NB4 (cell line): Measurements from ENCODE around the gene SLCO2A1.
A peak's percentile ranks its signal among the peaks of the same experiment; 100 is the strongest.

Experiments
- DNase-seq: peaks from one replicate; pipeline ENCODE4 v3.0.0; 2010; ENCODE audit warnings: low read depth
- H3K4me3 ChIP-seq: one replicate; pipeline ENCODE4 v1.5.1; 2011; ENCODE audit warnings: mild to moderate bottlenecking, low read depth, low read length, moderate library complexity
- CTCF ChIP-seq: IDR thresholded peaks from one replicate; pipeline ENCODE4 v1.5.1; 2012; ENCODE audit warnings: low read depth, low read length
- MAX ChIP-seq: IDR thresholded peaks from 2 replicates; pipeline ENCODE4 v1.6.1; 2011; ENCODE audit warnings: low read depth, low read length
- MYC ChIP-seq: IDR thresholded peaks from 2 replicates; pipeline ENCODE4 v1.6.1; 2011; ENCODE audit warnings: low read depth, low read length
- POLR2A ChIP-seq: IDR thresholded peaks from 2 replicates; pipeline ENCODE4 v1.6.1; 2011; ENCODE audit warnings: mild to moderate bottlenecking; ENCODE audit not compliant: insufficient read length; ENCODE audit errors: extremely low read depth

The SLCO2A1 gene

GRCh38 chr3:134061401-134061800 lies 31.7 kb upstream of the SLCO2A1 start:
- no peak for TF ChIP-seq MAX
- TF ChIP-seq POLR2A, result no peak
- no peak for TF ChIP-seq MYC
- no peak for TF ChIP-seq CTCF
- no peak for DNase-seq
- H3K4me3 ChIP-seq, result no peak overlapping the region

- TF ChIP-seq MYC (no peak), POLR2A (no peak), MAX (no peak), CTCF (no peak)
- no peak overlapping the region for H3K4me3 ChIP-seq
- no peak for DNase-seq
These were observed 31.0 kb upstream of the SLCO2A1 start for GRCh38 chr3:134060561-134061385.

GRCh38 chr3:134059671-134060560 lies 30.2 kb upstream of the SLCO2A1 start:
- no peak for TF ChIP-seq CTCF
- no peak overlapping the region for H3K4me3 ChIP-seq
- DNase-seq, result no peak

- H3K4me3 ChIP-seq, result no peak overlapping the region
- TF ChIP-seq CTCF (no peak), POLR2A (no peak), MYC (no peak), MAX (no peak)
- no peak for DNase-seq
These were observed 29.4 kb upstream of the SLCO2A1 start for GRCh38 chr3:134059035-134059601.

- peak; percentile 20 for DNase-seq
- TF ChIP-seq MAX, result no peak
- TF ChIP-seq POLR2A, result no peak
- TF ChIP-seq MYC, result no peak
- TF ChIP-seq CTCF, result no peak
These were observed 28.0 kb upstream of the SLCO2A1 start for GRCh38 chr3:134057654-134058110.

More at GRCh38 chr3:134057654-134058110, 28.0 kb upstream of the SLCO2A1 start:
- no peak overlapping the region for H3K4me3 ChIP-seq
